T-helper 1 cell treated with Interleukin-12 subunit alpha and Interleukin-12 subunit beta and Interleukin-4 antibody, amounts not matched to agents 30 ng/mL and 1 ng/mL, for 36 hours (primary cell): ENCODE measurements around the gene ALPK3. TPM values are rescaled to one million over a fixed set of nuclear protein-coding genes. Genes with fewer than 3 reads are reported as not detected.

Source experiments
- intact Hi-C: fragments of 100-400 bp; cut with micrococcal nuclease; formaldehyde crosslinking; loops from one replicate; pipeline ENCODE4 v1.15.1; 2024
- total RNA-seq: library from RNA; stranded (reverse); gene quantifications from 2 replicates; pipeline ENCODE4 v1.2.3, GENCODE V29; 2022

The ALPK3 gene
- total RNA-seq, 1 donor from 2014 or later, result 0.29 TPM

DNA sequence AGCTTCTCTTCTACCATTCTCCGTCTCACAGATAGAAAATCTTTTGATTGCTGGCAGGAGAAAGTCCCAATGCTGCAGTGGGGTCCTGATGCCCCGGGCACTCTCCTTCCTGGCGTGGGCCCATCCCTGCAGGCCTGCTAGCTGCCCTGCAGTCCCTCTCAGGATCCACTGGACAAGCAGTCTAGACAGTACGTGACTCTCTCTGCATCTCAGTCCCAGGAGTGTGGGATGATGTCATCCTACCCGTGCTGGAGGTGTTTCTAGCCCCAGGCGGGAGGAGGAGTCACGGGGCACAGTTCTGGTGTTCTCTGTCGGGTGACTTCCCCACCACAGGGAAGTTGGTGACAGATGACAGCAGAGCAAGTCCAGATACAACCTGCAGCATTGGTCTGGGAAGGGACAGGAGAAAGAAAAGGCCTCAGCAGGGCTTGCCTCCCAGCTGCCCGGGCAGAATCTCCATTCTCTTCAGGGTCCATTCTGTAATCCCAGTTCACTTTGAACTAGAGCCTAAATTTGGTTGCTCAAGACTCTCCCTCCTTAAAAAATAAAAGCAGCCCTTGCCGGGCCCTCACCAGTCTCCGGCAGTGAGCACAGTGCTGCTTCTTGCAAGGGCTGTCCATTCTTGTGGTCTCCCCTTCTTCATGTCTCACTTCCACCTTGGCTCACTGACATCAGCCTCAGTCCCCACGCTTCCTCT, 97.9 kb downstream of the ALPK3 start:
- intact Hi-C loops, result loop anchor here (2.0 kb wide), 1 partner anchor 14 kb away; no protein-coding TSS in a partner anchor

DNA sequence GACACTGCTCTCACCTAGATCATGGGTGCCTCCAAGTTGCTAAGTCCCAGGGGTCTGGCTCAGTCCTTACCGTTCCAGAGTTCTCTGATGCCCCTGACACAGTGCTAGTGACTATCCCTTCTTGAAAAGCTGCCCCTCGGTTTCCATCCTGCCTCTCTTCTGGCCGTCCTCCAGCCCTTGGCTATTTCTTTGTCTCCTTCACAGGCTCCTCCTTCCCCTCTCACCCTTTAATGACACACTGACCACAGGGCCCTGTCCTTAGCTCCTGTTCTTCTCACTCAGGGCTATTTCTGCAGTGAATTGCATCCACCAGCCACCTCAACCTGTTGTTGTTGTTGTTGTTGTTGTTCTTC, 98.4 kb downstream of the ALPK3 start:
- intact Hi-C loops, result loop anchor here (2.0 kb wide), 1 partner anchor 13 kb away; no protein-coding TSS in a partner anchor

DNA sequence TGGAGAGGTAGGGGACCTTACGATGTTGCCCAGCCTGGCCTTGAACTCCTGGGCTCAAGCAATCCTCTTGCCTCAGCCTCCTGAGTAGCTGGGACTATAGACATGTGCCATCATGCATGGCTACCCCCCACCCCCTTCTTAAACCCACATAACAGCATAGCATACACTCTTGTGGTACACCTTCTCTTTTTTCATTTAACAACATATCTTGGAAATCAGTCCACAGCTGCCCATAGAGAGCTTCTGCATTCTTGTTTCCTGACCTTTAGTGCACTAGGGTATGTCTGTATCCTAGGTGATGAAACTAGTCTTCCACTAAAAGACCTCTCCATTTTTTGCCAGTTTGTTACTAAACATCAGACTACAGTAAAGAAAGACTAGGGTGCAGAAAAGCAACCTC, 100.3 kb downstream of the ALPK3 start:
- intact Hi-C loops, result no loop called here

DNA sequence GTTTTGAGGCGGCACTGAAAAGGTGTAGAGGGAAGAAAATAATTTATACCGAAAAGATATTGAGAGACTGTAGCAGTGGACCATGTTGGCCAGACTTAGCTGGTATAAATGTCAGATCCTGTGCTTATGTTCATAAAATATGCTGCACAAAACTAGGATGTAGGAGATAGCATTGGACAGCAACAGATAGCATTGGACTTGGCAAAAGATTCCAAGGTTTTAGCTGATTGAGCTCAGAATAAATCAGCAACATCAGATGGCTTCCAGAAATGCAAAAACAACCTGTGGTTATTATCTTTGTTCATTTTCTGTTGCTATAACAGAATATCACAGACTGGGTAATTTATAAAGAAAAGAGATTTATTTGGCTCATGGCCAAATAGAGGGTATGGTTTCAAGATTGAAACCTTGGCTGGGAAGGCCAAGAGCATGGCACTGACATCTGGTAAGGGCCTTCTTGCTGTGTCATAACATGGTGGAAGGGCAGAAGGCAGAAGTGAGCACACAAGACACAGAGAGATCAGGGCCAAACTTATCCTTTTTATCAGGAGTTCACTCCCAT, 102.0 kb downstream of the ALPK3 start:
- intact Hi-C loops, result no loop called here

DNA sequence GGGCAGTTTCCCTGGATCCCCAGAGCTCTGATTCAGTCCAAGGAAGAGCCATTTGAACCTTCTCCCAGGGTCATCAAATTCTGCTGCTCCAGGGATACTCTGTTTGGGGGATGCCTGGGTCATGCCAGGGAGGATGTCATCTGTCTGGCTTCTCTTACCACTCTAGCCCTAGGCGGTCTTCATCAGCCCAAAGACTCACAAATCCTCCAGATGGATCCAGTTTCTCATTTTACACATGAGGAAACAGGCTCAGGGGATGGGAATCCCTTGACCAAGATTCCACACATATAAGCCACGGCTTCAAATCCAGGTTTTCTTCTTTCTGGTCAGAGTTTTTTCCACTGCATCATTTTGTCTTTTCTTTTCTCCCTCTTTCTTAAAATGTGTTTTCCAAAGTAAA, 104.0 kb downstream of the ALPK3 start:
- intact Hi-C loops, result no loop called here

DNA sequence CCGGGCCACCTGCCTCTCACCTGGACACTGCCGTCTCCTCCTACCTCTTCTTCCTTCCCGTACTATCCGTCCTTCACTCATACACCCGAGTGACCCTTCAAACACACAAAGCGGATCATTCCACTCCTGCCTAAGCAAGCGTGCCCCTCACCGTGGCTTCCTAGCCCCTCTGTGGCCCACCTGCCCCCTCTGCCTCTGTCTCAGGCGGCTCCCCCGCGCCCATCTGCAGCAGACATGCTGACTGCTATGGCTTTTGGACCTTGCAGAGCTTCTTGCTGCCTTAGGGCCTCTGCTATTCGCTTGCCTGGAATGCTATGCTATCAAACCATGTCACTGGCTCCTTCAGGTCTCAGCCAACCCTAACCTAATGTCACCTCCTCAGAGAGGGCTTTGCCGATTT, 105.4 kb downstream of the ALPK3 start:
- intact Hi-C loops, result no loop called here

Other genes starting within 250 kb of the ALPK3 start
- gene ZSCAN2, start 216.3 kb upstream of the ALPK3 start, total RNA-seq, result 5.1 and 6.5 TPM in 2 replicates
- 25.7 and 27.5 TPM in 2 replicates for gene WDR73, start 163.1 kb upstream of the ALPK3 start, total RNA-seq
- 3.2 and 3.7 TPM in 2 replicates for gene NMB, start 159.2 kb upstream of the ALPK3 start, total RNA-seq
- gene SEC11A, start 101.2 kb upstream of the ALPK3 start, total RNA-seq, result 104 and 108 TPM in 2 replicates
- gene ZNF592, start 68.8 kb upstream of the ALPK3 start, total RNA-seq, result 40.1 and 42.6 TPM in 2 replicates
- not detected in 2 replicates for gene SLC28A1, start 67.3 kb downstream of the ALPK3 start, total RNA-seq
- 14.0 and 16.6 TPM in 2 replicates for gene PDE8A, start 164.5 kb downstream of the ALPK3 start, total RNA-seq